ENCODE measurements around the gene REXO4.

DNA sequence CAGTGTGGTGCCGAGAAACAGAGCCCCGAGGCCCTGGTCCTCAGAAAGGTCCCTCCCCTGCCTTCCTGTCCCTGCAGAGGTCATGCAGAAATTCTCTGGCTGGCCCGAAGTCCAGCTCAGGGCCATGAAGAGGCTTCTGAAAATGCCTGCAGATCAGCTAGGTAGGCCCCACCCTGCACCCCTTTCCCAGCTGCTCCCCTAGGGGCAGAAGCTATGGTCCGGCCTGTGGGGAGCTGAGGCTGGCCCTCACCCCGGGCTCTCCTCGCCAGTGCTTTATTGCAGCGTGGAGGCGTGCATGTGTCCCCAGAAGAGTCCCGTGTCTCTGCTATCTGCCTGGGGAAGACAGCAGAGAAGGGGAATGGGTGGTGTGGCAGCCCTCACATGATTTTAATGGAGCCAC is 19.9 kb downstream of the REXO4 start:
- TF ChIP-seq, protein P1, sequence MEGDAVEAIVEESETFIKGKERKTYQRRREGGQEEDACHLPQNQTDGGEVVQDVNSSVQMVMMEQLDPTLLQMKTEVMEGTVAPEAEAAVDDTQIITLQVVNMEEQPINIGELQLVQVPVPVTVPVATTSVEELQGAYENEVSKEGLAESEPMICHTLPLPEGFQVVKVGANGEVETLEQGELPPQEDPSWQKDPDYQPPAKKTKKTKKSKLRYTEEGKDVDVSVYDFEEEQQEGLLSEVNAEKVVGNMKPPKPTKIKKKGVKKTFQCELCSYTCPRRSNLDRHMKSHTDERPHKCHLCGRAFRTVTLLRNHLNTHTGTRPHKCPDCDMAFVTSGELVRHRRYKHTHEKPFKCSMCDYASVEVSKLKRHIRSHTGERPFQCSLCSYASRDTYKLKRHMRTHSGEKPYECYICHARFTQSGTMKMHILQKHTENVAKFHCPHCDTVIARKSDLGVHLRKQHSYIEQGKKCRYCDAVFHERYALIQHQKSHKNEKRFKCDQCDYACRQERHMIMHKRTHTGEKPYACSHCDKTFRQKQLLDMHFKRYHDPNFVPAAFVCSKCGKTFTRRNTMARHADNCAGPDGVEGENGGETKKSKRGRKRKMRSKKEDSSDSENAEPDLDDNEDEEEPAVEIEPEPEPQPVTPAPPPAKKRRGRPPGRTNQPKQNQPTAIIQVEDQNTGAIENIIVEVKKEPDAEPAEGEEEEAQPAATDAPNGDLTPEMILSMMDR (IDR thresholded peaks at IDR 0.05; ENCODE audit: poor library complexity): no peak
- TF ChIP-seq EZH2 (IDR thresholded peaks at IDR 0.05; ENCODE audit: borderline replicate concordance) (no peak), EZH2phosphoT487 (IDR thresholded peaks at IDR 0.05; ENCODE audit: low read depth, severe bottlenecking, unreplicated experiment) (no peak)
